ENCODE measurements around the gene OBSCN.

The OBSCN gene

DNA sequence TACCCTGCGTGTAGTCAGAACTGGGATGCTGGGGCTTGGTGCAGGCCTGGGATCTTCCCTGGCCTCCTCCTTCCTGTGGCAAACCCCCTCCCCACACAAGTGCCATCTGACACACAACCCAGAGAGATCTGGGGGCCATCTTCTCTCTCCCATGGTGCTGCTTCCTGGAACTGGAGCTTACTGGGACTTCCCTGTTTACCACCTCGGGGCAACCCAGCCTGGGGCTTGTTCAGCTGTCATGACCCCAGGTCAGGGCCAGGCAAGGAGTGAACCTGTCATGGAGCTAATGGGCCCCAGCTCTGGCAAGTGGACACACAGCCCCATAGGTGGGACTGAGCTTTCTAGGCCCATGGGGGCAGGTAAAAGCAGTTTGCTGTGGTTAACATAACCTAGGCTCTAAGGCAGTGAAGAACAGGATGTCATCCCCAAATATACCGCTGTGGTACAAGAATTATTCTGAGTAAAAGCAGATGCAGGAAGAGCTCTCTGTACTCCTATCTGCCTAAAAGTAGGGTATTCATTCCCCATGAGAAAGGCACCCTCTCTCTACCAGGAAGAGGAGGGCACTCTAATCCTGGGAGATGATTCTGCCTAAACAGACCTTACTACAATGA, 196.4 kb downstream of the OBSCN start:
- no peak for DNase-seq (ENCODE audit: low spot score)
- in situ Hi-C loops (cut with MboI; ENCODE audit: low sequenced_read_pairs, unreplicated experiment), result no loop called here
- TF ChIP-seq, protein P1, sequence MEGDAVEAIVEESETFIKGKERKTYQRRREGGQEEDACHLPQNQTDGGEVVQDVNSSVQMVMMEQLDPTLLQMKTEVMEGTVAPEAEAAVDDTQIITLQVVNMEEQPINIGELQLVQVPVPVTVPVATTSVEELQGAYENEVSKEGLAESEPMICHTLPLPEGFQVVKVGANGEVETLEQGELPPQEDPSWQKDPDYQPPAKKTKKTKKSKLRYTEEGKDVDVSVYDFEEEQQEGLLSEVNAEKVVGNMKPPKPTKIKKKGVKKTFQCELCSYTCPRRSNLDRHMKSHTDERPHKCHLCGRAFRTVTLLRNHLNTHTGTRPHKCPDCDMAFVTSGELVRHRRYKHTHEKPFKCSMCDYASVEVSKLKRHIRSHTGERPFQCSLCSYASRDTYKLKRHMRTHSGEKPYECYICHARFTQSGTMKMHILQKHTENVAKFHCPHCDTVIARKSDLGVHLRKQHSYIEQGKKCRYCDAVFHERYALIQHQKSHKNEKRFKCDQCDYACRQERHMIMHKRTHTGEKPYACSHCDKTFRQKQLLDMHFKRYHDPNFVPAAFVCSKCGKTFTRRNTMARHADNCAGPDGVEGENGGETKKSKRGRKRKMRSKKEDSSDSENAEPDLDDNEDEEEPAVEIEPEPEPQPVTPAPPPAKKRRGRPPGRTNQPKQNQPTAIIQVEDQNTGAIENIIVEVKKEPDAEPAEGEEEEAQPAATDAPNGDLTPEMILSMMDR (IDR thresholded peaks at IDR 0.05; ENCODE audit: borderline replicate concordance, control extremely low read depth, extremely low read depth, insufficient read depth, missing control alignments), result no peak

DNA sequence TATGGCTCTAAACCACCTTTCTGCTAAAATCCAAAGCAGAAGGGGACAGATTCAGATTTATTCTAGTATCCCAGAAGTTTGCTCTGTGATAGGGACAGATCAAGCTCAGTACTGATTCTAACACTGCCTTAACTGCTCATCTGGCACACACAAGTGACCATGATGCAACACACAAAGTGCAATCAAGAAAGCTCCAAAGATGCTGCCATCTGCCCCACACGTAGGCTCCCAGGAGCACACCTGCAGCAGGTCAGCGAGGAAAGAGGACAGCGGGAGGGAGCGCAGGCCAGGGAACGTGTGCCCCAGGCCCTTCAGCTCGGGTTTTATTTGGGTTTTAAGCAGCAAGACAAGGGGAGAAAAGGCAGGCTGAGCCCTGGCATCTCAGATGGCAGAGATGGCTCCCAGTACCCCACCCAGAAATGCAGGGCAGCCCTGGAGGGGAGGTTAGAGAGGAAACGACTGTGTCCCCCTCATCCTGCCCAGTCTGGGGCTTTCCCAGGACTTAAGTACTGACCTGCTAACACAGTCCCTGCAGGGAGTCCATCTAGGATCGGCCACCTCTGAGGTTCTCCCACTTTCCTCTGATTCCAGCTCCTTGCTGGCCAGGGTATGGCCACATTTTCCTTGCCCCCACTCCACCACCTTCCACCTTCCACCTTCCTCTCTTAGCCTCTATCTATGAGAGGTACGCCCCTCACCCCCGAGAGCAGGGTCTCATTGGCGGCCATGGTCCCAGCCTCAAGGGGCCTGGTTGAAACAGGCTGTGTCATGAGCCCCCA, 197.5 kb downstream of the OBSCN start:
- TF ChIP-seq, protein P1 (IDR thresholded peaks at IDR 0.05; ENCODE audit: borderline replicate concordance, control extremely low read depth, extremely low read depth, insufficient read depth, missing control alignments), result no peak
- in situ Hi-C loops (cut with MboI; ENCODE audit: low sequenced_read_pairs, unreplicated experiment), result no loop called here
- no peak for DNase-seq (ENCODE audit: low spot score)

DNA sequence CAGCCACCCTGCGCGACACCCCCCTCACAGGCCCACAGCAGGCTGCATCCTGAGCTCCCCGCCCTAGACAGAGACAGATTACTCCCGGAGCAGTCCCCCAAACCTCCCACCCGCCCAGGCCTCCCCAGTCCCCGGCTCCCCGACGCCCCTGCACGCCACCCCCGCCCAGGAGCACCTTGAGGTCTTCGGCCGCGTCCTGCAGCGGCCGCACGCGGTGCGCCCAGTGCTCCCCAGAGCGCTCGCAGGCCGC, 198.1 kb downstream of the OBSCN start:
- in situ Hi-C loops (cut with MboI; ENCODE audit: low sequenced_read_pairs, unreplicated experiment), result no loop called here
- no peak for DNase-seq (ENCODE audit: low spot score)
- TF ChIP-seq, protein P1 (IDR thresholded peaks at IDR 0.05; ENCODE audit: borderline replicate concordance, control extremely low read depth, extremely low read depth, insufficient read depth, missing control alignments), result no peak

DNA sequence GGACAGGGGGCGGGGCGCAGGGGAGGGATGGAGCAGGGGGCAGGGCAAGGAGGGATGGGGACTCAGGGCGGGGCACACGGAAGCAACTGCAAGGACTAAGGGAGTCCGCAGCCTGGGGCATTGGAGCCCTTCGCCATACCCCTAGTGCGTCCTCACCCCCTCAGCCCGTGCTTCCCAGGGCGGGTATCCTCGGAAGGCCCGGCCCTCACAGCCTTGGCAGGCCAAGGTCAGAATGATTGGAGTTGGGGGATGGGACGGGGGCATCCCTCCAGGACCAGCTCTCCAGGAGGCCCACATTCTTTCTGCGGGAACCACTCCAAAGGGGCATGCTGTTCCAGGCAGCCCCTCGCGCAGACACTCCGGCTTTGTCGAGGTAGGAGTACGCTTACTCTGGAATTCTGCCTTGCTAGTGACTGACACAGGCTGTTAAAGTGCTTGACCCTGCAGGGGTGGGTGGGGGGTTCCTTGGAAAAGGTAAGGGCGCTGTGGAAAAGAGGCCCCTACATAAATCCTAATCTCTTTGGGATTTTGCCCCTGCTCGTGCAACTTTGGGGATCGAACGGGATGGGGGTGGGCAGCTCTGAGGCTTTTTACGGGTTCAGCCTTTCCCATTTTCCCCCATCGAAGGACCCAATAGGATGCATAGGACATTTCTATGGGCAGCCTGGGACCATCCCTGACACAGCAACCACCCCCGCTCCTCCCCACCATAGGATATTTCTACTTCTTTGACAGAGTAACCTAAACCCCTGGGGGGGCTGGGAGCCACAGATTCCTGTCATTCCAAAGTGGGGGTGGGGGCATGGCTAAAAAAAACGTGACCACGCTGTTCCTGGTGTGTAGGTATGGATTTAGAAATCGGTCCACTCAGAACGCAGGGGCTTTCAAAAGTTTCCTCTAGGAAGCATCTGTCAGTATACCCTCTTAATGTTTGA, 199.5 kb downstream of the OBSCN start:
- in situ Hi-C loops (cut with MboI; ENCODE audit: low sequenced_read_pairs, unreplicated experiment), result no loop called here
- DNase-seq (ENCODE audit: low spot score), result no peak
- TF ChIP-seq, protein P1 (IDR thresholded peaks at IDR 0.05; ENCODE audit: borderline replicate concordance, control extremely low read depth, extremely low read depth, insufficient read depth, missing control alignments), result no peak

DNA sequence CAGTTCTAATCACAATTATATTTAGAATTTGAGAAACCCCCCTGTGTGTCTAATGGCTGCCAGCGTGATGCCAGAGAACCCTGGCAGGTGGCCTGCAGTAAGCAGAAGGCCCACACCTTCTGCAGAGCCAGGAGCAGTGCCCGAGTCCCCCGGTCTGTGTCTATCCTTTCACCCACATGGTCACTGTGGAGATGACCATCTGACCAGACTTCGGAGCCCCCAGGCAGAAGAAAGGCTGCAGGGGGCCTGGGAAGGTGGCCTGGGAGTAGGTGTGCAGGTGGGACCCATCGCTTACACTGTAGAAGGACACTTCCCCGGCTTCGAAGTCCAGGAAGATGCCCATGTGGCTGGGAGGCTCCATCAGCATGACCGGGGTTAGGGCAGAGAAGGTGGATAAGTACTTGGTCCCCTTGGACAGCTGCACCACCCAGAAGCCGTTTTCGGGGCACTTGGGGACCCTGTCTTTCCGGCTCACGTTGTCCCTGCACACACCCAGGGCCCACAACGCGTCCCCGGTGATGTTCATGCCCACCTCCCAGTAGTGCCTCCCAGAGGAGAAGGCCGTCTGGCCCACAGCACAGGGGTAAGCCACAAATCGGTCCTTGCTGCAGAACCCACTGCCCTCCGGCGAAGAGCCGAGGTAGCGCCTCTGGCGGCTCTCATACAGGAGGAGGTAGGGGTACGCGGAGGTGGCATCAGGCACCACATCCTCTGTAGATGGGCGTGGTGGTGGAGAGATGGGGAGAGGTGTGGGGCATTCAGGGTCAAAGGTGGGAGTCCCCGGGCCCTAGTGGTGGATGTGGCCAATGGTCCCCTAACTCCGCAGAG, 200.4 kb downstream of the OBSCN start:
- TF ChIP-seq, protein P1 (IDR thresholded peaks at IDR 0.05; ENCODE audit: borderline replicate concordance, control extremely low read depth, extremely low read depth, insufficient read depth, missing control alignments), result no peak
- in situ Hi-C loops (cut with MboI; ENCODE audit: low sequenced_read_pairs, unreplicated experiment), result no loop called here
- DNase-seq (ENCODE audit: low spot score), result no peak
